NK-92 treated with Interleukin-12 subunit alpha and Interleukin-12 subunit beta, amount 100 ng/mL, for 24 hours (cell line): ENCODE data around the gene CACNA2D4.
A peak's percentile ranks its signal among the peaks of the same experiment; 100 is the strongest.

Source experiments
- DNase-seq: peaks from one replicate; lab custom pipeline; 2025; lab: John Stamatoyannopoulos, UW

Gene CACNA2D4

GRCh38 chr12:1799882-1800400, 118.5 kb downstream of the CACNA2D4 start:
- no peak for DNase-seq

- DNase-seq, result no peak
These were observed 119.2 kb downstream of the CACNA2D4 start for GRCh38 chr12:1799051-1799881.

- DNase-seq, result no peak
These were observed 119.8 kb downstream of the CACNA2D4 start for GRCh38 chr12:1798641-1799020.

GRCh38 chr12:1797991-1798640, 120.3 kb downstream of the CACNA2D4 start:
- DNase-seq, result no peak

- no peak for DNase-seq
These were observed 121.2 kb downstream of the CACNA2D4 start for GRCh38 chr12:1797011-1797901.

GRCh38 chr12:1796515-1797010, 121.9 kb downstream of the CACNA2D4 start:
- no peak for DNase-seq

GRCh38 chr12:1795785-1796514, 122.5 kb downstream of the CACNA2D4 start:
- peak; percentile 46 for DNase-seq

GRCh38 chr12:1795221-1795784, 123.1 kb downstream of the CACNA2D4 start:
- DNase-seq, result no peak

- no peak for DNase-seq
These were observed 123.9 kb downstream of the CACNA2D4 start for GRCh38 chr12:1794440-1795090.

GRCh38 chr12:1793426-1794210, 124.8 kb downstream of the CACNA2D4 start:
- no peak for DNase-seq

GRCh38 chr12:1792406-1792805, 126.0 kb downstream of the CACNA2D4 start:
- no peak for DNase-seq

- no peak for DNase-seq
These were observed 127.2 kb downstream of the CACNA2D4 start for GRCh38 chr12:1791104-1791841.

GRCh38 chr12:1790444-1790843, 128.0 kb downstream of the CACNA2D4 start:
- DNase-seq, result no peak

- DNase-seq, result no peak
These were observed 130.7 kb downstream of the CACNA2D4 start for GRCh38 chr12:1787714-1788113.

GRCh38 chr12:1782215-1782614, 136.2 kb downstream of the CACNA2D4 start:
- no peak for DNase-seq

- no peak for DNase-seq
These were observed 136.7 kb downstream of the CACNA2D4 start for GRCh38 chr12:1781772-1782171.

GRCh38 chr12:1779783-1780182, 138.7 kb downstream of the CACNA2D4 start:
- DNase-seq, result no peak

- no peak for DNase-seq
These were observed 139.5 kb downstream of the CACNA2D4 start for GRCh38 chr12:1778911-1779310.

GRCh38 chr12:1777798-1778197, 140.7 kb downstream of the CACNA2D4 start:
- DNase-seq, result no peak
